ENCODE results near the gene PIK3CD.
"Not testable (repeated sequence)": the region's sequence is repeated elsewhere in the genome, so short reads cannot be mapped to it uniquely, and the experiment has no call there.

Gene PIK3CD

DNA sequence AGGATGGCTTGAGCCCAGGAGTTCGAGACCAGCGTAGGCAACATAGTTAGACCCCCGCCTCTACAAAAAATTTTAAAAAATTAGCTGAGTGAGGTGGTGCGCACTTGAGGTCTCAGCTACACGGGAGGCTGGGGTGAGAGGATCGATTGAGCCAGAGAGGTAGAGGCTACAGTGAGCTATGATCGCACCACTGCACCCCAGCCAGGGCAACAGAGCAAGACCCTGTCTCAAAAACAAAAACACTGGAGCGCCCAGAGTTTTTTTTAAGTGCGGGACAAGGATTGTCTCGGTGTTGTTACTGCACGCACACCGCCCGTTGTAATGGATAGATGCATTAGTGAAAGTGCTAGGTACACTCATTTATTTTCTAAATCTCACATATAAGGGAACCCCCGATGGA lies 37.1 kb downstream of the PIK3CD start:
- DNase-seq (ENCODE audit: low read depth in 2 of 2): no peak

DNA sequence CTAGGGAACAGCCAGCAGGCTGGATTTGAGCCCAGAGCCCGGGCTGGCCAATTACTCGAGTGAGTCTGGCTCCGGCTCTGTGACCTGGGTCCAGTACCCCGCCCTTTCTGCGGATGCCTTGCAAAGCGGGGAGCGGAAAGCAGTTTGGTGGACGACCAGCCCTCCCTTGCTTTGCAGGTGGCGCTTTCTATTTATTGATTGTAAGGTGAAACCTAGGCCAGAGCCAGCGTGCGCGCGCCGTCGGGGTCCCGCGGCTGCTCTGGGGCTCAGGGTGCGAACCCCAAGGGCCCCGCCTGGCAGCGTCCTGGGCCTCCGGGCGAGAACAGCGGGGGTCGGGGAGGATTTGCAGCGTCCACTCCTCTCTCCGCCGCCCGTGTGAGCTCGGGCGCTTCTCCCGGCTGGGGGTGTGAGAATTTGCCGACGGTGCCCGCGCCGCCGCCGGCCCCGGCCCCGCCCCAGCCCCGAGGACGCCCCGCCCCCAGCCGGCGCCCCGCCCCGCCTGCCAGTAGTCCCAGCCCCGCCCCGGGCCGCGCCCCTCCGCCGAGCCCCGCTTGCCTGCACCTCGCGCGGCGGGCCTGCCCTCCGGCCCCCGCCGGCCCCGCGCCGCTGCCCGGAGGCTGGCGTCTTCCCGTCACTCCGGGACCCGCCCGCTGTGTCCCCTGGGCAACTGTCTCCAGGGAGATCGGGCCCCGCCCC lies 37.6 kb downstream of the PIK3CD start:
- peak; percentile 79 to 80 for DNase-seq (ENCODE audit: low read depth in 2 of 2)

DNA sequence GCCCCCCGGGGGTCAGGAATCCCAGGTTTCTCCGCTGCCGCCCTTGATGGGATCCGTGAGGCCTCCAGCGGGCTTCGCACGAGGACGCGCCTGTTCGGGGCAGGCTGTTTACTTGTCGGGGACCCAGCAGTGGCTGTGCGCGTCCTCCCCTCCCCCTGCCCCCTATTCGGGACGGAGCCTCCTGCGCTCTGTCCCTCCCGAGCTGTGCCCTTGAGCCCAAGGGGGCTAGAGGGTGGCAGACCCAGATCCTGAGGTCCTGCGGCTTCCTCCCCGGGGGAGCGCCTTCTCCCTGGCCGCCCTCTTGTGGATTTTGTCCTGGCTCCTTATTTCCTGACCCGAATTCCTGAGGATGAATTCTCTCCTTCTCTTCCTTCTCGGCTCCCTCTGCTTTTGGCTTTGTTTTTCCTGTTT lies 38.4 kb downstream of the PIK3CD start:
- no peak for DNase-seq (ENCODE audit: low read depth in 2 of 2)

DNA sequence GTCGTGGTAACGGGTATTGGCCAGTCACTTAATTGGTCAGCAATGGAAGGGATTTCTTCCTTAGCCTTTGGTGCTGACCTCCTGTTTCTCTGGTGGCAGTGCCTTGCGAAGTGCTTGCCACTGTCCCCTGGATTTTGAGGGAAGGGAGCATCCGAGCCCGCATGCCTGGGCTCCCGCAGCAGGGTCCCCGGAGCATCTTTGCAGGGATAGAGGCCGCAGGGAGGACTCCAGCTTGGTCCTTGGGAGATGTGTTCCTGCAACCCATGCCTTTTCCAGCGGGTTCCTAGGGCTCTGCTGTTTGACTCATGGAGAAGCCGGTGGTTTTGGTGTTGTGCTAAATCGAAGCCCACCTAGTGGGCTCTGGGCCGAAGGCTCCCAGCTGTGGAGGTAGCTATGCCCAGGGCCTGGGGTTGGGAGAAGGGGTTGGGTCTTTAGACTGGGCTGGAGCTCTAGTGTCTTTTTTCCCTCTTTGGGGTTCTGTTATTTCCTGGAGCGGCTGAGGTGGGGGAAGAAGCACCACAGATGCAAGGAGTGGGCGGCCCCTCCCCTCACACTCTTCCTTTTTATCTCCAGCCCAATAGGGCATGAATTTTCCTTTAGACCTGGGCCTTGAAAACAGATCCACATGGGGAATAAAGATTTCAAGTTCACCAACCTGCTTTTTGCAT lies 39.0 kb downstream of the PIK3CD start:
- DNase-seq (ENCODE audit: low read depth in 2 of 2): no peak

DNA sequence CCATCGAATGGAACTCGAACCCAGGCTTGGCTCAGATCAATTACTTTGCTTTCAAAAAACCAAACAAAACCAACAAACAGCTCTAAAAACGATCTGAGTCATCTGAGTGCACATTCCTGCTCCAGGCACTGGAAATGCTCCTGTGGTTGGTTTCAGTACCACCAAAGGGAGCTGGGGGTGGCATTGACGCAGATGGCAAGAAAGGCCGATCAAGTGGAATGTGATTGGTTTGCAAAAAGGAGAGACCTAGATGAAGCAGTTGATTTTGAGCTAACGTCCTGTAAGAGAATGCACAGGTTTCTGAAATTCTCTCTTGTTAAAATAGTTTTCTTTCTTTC lies 39.5 kb downstream of the PIK3CD start:
- no peak for DNase-seq (ENCODE audit: low read depth in 2 of 2)

DNA sequence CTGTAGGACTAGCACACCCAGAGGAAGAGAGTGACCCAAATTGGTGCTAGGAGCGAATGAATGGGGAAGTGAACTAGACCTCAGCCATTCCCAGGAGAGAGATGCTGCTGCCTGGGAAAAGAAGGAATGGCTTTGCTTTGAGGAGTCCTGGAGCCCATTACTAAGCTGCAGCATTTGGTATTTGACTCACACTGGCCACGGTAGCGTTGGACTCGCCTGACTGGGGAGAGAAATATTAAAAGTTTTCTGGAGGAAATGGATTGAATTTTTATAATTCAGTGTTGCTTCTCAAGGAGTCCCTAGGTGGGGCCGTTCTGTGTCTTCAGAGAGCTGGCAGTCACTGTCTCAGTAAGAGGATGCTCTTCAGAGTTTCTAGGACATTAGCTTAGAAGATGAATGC lies 40.2 kb downstream of the PIK3CD start:
- DNase-seq (ENCODE audit: low read depth in 2 of 2): no peak

DNA sequence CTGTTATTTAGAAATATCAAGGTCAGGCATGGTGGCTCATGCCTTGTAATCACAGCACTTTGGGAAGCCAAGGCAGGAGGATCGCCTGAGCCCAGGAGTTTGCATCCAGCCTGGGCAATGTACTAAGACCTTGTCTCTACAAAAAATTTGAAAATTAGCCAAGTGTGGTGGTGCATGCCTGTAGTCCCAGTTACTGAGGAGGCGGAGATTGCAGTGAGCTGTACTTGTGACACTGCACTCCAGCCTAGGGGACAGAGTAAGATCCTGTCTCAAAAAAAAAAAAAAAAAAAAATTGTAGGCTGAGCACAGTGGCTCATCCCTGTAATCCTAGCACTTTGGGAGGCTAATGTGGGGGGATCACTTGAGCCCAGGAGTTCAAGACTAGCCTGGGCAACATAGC lies 45.3 kb downstream of the PIK3CD start:
- no peak for DNase-seq (ENCODE audit: low read depth in 2 of 2)

DNA sequence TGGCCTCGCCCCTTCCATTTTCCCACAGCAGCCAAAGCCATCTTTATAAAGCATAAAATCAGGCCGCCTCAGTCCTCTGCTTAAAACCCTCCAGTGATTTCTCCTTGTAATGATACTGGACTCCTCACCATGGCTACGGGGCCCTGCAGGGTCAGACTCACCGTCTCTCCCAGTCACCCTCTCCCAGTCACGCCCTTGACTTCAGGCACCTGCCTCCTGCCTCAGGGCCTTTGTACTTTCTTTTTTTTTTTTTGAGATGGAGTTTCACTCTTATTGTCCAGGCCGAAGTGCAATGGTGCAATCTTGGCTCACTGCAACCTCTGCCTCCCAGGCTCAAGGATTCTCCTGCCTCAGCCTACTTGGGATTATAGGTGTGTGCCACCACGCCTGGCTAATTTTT lies 47.8 kb downstream of the PIK3CD start:
- no peak for DNase-seq (ENCODE audit: low read depth in 2 of 2)

DNA sequence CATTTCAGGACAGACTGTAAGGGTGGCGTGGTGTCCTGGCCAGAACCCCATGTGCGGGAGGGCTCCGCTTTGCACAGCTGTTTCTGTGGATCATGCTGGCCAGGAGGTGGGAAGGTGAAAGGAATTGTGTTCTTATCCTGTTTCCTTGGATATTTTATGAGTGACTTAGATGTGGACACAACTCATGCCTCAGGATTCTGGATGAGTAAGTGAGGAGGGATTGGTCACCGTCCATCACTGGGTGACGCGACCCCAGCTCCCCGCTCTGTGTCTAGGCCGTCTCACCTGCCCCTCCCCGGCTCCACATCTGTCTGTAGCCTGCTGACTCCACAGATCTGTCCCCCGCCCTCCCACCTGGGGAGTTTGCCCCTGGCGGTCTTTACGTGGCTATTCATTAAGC lies 48.8 kb downstream of the PIK3CD start:
- no peak for DNase-seq (ENCODE audit: low read depth in 2 of 2)

DNA sequence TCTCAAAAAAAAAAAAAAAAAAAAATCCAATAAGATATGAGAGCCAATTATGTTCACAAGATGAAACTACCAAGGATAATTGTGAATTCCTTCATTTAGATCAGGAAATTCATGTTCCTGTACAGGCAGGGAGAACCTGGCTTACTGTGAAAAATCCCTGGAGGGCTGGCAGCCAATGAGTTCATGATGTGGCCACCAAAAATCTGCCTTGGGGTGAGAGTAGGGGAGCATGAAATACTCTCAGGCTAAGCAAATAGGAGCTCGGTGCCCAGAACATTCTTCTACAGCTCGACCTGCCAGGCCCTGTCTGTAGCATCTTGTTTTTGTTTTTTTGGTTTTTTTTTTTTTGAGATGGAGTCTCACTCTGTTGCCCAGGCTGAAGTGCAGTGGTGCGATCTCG lies 50.1 kb downstream of the PIK3CD start:
- no peak for DNase-seq (ENCODE audit: low read depth in 2 of 2)

DNA sequence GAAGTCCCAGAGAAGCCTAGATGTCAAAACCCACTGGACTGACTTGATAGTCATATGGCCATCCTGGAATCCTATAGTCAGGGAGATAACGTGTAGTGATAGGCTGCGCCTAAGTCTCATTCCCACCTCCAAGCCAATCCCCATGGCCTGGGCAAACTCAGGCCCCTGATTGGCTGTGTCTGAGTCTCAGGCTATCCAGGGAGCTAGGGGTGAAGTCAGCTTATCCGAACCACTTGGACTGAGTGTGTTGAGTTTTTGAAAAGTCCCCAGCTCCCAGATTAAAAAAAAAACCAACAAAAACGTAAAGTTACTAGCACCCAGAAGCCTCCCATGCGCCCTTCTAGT lies 51.6 kb downstream of the PIK3CD start:
- no peak for DNase-seq (ENCODE audit: low read depth in 2 of 2)

DNA sequence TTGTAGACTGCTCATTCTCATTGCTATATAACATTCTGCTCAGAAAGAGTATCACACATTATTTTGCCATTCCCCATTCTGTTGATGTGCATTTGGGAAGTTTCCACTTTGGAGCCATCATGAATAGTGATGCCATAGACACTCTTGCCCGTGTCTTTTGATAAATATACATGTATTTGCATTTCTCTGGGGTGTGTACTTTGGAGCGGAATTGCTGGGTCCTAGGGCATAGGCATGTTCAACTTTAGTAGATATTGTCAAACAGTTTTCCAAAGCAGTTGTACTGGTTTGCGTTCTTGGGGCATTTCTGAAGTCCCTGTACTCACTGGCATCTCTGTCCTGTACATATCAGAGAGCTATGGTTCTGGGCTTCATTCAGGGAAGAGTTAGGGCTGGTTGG lies 52.1 kb downstream of the PIK3CD start:
- DNase-seq (ENCODE audit: low read depth in 2 of 2): no peak

DNA sequence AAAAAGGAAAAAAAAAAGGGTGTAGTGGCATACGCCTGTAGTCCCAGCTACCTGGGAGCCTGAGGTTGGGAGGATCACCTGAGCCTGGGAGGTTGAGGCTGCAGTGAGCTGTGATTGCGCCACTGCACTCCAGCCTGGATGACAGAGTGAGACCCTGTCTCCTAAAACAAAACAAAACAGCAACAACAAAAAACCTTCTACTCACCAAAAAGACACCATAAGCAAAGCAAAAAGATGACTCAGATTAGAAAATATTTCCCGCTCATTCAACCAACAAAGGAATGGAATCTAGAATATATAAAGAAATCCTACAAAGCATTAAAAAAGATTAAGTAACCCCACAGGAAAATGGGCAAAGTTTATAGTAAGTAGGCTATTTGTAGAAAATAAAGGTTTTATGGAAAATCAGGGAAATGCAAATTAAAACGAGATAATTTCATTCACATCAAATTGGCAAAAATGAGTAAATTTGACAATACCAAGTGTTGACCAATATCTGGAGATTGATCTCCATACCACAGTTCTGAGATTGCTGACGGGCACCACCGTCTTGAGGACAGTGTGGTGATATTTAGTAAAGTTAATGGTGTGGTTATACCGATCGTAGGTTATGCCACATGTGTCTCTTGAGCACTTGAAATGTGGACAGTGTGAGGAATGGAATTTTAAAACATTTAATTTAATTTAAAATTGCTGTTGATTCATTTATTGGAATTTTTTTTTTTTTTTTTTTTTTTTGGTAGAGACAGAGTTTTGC lies 54.0 kb downstream of the PIK3CD start:
- DNase-seq (ENCODE audit: low read depth in 2 of 2): no peak

DNA sequence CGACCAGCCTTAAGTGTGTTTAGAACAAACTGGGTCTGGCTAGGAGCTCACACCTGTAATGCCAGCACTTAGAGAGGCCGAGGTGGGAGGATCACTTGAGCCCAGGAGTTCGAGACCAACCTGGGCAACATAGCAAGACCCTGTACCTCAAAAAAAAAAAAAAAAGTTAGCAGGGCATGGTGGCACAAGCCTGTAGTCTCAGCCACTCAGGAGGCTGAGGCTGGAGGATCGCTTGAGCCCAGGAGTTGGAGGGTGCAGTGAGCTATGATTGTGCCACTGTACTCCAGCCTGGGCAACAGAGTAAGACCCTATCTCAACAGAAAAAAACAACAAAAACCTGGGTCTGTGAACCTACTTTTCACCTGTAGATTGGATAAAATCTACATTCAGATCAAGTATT lies 54.6 kb downstream of the PIK3CD start:
- DNase-seq (ENCODE audit: low read depth in 2 of 2): no peak

DNA sequence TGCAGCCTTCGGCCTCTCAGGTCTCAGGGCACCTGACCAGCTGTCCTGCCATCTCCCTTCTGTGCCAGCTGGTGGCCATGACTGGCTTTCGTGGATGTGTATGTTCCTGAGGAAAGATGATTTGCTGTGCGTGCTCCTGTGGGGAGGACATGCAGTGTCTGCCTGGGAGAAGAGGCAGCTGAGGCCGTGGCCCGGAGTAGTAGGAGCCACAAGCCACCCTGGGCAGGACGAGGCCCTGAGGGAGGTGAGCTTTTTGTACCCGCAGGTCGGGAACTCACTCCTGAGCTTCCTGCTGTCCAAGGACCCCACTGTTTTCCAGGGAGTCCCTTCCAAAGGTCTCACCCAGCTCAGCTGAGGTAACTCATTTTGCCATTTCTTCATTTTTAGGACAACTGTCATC lies 58.5 kb downstream of the PIK3CD start:
- DNase-seq (ENCODE audit: low read depth in 2 of 2): no peak

DNA sequence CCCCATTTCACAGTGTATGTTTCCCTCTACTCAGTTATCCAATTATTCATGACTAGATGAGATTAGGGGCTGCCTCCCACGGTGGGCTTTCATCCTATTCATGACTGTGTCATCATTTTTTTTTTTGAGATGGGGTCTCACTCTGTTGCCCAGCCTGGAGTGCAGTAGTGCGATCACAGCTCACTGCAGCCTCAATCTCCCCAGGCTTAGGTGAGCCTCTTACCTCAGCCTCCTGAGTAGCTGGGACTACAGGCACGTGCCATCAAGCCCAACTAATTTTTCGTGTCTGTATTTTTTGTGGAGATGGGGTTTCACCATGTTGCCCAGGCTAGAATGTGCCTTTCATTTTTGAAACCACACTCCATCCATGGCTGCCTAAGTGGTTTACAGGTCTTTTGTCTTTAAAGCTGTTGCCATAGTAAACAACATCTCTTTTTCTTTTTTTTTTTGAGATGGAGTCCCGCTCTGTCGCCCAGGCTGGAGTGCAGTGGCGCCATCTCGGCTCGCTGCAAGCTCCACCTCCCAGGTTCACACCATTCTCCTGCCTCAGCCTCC lies 60.0 kb downstream of the PIK3CD start:
- DNase-seq (ENCODE audit: low read depth in 2 of 2): no peak

DNA sequence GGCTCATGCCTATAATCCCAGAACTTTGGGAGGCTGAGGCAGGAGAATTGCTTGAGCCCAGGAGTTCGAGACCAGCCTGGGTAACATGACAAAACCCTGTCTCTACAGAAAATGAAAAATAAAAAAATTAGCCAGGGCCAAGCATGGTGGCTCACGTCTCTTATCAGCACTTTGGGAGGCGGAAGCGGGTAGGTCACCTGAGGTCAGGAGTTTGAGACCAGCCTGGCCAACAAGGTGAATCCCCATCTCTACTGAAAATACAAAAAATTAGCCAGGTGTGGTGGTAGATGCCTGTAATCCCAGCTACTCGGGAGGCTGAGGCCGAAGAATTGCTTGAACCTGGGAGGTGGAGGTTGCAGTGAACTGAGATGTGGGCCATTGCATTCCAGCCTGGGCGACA lies 61.2 kb downstream of the PIK3CD start:
- DNase-seq (ENCODE audit: low read depth in 2 of 2): not testable (repeated sequence)

DNA sequence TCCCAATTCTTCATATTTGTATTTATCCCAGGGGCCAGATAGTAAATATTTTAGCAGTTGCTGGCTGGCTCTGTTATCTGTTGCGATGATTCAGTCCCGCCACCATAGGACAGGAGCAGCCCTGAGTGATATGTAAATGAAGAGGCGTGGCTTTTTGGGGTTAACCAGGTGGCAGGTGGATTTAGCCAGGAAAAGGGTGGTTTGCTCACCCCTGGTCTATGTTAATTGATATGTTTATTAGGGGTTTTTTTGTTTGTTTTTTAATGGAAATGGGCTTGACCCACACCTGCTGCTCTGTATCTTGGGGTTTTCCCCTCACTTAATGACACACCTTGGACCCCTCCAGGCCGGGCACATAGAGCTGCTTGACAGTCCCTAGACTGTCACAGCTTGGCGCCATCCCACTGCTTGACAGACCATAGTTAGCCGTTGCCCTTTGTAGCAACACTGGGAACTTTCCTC lies 62.8 kb downstream of the PIK3CD start:
- no peak for DNase-seq (ENCODE audit: low read depth in 2 of 2)

DNA sequence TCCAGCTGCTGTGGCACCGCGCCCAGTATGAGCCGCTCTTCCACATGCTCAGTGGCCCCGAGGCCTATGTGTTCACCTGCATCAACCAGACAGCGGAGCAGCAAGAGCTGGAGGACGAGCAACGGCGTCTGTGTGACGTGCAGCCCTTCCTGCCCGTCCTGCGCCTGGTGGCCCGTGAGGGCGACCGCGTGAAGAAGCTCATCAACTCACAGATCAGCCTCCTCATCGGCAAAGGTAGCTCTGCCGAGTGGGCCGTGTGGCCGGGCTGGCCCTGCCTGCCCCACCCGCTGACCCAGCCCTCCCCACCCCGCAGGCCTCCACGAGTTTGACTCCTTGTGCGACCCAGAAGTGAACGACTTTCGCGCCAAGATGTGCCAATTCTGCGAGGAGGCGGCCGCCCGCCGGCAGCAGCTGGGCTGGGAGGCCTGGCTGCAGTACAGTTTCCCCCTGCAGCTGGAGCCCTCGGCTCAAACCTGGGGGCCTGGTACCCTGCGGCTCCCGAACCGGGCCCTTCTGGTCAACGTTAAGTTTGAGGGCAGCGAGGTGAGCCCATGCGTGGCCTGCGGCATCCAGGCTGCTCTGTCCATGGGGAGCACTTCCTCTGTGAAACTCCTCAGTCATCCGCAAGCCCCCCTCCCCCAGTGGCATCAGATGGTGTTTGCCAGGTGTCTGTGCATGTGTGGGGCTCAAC lies 64.2 kb downstream of the PIK3CD start:
- no peak for DNase-seq (ENCODE audit: low read depth in 2 of 2)

DNA sequence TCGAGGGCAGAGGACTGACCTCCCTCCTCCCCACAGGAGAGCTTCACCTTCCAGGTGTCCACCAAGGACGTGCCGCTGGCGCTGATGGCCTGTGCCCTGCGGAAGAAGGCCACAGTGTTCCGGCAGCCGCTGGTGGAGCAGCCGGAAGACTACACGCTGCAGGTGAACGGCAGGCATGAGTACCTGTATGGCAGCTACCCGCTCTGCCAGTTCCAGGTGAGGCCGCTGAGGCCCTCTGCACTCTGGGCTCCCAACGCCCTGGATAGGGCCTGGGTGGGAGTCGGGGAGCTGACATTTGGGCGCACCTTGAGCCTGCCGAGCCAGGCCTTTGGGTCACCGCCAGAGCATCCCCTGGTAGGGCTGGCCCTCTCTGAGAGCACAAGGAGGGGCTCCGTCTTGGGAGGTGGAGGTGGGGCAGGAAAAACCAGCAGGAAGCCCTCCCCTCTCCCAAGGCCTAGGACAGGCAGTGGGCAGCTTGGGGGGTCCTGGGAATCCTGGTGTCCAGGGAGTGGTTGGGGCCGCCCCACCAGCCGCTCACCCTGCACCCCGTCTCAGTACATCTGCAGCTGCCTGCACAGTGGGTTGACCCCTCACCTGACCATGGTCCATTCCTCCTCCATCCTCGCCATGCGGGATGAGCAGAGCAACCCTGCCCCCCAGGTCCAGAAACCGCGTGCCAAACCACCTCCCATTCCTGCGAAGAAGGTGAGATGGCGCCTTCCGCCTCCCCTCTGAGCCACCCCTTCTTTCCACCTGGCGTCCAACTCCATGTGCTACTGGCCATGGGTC lies 65.1 kb downstream of the PIK3CD start:
- no peak for DNase-seq (ENCODE audit: low read depth in 2 of 2)

DNA sequence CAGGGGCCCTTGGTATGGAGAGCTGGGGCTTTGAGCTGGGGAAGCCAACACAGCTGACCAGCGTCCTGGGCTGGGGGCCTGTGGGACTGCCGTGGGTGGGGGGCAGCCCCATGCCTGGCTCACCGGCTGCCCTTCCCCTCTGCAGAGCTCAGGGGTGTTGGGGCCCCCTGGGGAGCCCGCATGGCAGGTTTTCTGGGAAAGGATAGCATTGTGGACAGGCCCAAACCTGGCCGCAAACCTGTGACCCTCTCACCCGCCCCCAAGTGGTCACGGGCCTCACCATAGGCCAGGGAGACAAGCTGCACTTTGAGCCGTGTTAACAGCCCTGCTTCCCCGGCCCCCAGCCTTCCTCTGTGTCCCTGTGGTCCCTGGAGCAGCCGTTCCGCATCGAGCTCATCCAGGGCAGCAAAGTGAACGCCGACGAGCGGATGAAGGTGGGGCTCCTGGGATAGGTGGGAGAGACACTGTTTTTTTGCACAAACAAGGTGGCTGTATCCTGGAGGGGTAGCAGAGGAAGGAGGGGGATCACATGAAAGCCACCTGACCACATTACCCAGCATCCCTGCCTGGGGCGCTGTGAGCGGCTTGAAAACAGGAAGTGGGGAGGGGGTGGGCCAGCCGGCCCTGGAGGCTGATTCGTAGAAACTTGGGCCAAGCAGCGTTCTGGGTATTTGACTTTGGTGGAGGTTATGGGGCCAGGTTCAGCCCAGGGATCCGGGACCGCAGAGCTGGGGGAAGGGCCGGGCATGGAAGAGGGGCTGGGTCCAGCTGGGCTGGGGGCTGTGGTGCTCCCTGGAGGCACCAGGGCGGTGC lies 65.9 kb downstream of the PIK3CD start:
- peak; percentile 65 to 68 for DNase-seq (ENCODE audit: low read depth in 2 of 2)

All from activated CD4-positive, alpha-beta T cell treated with anti-CD3 and anti-CD28 coated beads for 24 hours (primary cell).